Daoy (cell line): ENCODE data around the gene ATP6V1A. TPM values are rescaled to one million over a fixed set of nuclear protein-coding genes. Genes with fewer than 3 reads are reported as not detected.

Source experiments
- DNase-seq: peaks from one replicate; pipeline ENCODE4 v3.0.0-alpha.2; 2015; ENCODE audit warnings: low read depth
- total RNA-seq: library from RNA; depleted of rRNA; stranded (reverse); fragments of >200 nt; shearing (Covaris generic); gene quantifications from 2 replicates; pipeline ENCODE4 v1.2.3, GENCODE V29; 2014; rRNA removed

Gene ATP6V1A
- 45.7 and 47.3 TPM in 2 replicates for total RNA-seq

DNA sequence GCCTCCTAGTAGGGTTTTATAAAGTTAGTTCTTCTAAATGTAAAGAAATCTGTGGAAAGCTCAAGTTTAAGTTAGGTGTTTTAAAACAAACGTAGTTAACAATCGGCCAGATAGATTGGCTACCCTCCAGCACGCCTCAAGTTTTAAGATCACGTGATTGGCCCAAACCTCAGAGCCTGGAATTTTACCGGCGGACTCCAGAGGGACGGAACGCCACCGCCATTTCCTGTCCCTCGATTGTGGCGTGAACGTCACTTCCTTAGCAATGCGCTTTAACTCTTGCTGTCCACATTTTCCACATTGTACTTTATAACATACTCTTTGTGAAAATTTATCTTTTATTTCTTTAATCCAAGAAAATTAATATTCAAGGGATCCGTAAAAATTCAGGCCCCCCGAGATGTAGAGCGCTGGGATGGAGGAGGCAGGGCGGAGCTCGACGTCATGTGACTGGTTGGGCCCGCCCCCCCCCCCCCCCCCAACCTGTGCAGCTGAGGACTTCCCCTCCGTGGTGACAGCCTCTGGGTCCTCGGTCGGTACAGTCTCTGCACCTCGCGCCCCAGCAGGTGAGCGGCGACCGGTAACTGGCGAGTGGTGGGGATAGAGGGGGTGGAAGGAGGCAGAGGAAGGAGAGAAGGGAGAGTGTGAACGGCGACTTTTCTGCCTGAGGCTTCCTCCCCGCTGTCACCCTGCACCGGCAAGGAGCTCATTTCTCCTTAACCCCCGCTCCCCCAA, at the start of gene ATP6V1A:
Gene ATP6V1A, plus strand, starts transcription at position 488 of the 735 bp plus-strand sequence. CDS start 31,719 bp downstream, outside the sequence.
- DNase-seq: peak; percentile 95

DNA sequence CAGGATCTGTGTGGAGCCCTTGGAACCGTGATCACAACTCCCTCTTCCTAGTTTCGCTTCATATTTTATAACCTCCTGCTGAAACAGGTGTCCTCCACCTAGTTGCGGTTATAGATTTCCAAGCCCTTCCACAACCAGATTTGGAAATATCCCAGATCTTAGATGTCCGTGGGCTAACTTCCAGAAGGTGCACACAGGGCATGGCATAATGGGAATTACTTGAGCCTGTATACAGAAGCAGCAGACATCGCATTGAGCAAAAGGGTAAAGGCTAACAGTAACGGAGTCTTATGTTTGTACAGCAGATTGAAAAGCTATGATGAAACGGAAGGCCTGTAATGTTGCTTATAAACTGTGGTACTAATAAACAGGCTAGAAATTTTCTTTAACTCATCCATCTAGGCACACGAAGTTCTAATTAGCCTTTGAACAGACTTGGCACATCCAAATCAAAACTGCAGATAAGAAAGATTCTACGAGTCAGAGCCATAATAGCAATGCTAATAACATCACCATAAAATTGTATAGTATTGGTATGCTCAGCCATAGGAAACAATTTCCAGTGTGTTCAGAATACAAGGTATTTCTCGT, 49.2 kb upstream of the ATP6V1A start:
- DNase-seq: no peak

DNA sequence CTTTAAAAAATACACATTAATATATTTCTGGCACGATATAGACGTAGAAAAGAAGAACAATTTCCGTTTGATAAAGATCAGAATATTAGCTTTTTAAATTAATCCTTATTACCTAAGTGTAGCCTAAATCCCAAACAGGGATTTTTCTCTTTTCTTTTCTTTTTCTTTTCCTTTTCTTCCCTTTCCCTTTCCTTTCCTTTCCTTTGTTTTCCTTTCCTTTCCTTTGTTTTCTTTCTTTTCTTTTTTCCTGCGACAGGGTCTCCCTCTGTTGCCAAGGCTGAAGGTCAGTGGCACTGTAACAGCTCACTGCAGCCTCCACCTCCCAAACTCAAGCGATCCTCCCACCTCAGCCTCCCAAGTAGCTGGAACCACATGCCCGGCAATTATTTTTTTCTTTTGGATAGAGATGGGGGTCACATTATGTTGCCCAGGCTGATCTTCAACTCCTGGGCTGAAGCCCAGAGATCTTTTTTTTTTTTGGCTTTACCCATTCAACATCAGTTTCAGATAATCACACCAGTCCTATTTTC, 48.6 kb upstream of the ATP6V1A start:
- no peak for DNase-seq

DNA sequence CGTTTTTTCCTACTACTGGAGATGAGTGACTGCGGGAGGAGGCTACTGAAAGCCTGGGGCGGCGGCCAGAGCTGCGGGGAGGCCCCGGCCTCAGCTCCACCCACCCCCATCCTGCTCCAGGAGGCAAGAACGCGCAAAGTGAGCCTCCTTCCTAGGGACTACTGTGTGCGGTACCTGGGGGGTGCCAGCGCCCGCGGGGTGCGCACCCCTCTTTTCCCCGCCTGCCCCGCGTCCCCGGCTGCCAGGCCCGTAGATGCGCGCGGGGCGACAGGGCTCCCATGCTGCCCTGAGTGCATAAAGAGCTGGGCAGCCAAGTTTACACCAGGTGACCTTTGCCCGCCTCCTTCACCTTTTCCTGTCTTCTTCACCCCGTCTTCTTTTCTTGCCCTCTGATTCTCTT, 47.9 kb upstream of the ATP6V1A start:
- no peak for DNase-seq

DNA sequence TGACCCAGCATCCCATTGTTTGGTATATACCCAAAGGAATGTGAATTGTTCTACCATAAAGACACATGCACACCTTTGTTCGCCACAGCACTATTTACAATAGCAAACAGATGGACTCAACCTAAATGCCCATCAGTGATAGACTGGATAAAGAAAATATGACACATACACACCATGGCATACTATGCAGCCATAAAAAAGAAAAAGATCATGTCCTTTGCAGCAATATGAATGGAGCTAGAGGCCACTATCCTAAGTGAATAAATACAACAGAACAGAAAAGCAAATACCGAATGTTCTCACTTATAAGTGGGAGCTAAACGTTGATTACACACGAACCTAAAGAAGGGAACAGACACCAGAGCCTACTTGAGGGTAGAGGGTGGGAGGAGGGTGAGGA, 39.0 kb upstream of the ATP6V1A start:
- DNase-seq: no peak

DNA sequence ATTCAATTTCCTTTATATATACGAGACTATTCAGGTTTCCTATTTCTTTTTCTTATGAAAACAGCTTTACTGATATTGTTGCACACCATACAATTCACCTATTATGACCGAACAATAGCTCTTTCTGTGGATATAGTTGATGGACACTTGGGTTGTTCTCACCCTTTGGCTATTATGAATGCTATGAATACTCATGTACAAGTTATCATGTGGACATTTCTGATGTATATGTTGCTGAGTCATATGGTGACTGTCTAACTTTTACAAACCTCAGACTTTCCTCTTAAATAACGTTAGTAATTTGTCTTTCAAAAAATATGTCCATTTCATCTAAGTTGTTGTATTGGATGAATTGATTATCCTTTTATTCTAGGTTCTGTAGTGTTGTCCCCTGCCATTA, 34.7 kb upstream of the ATP6V1A start:
- no peak for DNase-seq

DNA sequence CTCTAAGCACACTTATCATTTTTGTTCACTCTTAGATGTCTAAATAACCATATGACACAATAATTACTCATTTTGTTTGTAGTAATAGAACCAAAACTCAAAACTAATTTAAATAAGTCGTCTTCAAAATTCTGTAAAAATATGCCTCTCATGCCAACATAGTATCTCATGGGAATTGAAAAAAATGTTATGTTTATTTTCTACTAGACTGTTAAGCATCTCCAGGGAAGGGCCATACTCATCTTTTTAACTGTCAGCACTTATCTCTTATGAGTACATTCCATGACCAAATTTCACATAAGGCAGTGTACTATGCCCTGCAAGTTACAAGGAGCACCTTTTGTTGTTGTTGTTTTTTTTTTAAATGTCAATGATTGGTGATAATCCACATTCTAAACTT, 32.1 kb upstream of the ATP6V1A start:
- DNase-seq: no peak

DNA sequence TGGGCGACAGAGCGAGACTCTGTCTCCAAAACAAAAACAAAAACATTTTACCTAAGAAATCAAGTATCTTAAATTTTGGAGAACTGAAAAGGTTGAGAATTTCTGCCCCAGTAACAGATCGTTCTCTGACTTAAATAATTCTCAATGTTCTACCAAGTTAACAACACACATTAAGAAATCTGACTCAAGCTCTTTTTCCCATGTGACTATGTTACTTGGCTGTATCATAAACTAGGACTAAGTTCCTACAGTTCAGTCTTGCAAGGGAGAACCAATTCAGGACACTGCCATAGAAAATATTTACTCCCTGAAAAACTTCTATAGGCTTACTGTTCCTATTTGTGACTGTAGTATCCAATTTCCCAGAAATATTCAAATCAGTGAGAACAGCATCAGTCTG, 29.5 kb upstream of the ATP6V1A start:
- no peak for DNase-seq

DNA sequence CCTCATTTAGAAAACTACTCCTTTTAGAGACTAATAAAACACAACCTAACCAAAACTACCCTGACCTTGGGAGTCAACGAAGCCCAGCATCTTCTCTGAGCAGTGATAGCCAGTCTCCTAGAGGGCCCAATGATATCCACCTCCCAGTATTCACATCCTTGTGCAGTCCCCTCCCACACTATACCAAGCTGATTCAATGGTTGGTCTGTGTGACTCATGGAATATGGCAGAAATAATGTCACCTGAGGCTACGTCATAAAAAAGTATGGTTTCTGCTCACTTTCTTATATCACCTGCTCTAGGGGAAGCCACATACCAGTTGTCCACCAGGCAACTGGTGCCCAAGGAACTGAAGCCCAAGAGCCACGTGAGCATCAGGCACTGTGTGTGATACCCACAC, 29.0 kb upstream of the ATP6V1A start:
- no peak for DNase-seq

DNA sequence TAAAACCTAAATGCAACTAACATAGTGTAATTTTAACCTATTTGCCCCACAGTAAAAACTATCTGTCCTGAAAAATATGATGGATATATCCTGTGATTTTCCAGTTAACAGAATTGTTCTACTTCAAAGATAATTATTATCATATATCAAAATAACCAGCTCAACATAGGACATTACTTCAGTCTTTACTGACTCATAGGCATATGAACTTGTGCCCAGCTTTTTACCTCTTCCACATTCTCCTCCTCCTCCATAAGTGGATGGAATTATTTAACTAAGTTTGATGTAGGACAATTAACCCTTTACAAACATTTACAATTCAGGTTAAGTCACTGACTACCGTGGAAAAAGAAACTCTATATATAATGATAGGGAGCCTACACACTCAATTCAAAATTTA, 27.5 kb upstream of the ATP6V1A start:
- no peak for DNase-seq

DNA sequence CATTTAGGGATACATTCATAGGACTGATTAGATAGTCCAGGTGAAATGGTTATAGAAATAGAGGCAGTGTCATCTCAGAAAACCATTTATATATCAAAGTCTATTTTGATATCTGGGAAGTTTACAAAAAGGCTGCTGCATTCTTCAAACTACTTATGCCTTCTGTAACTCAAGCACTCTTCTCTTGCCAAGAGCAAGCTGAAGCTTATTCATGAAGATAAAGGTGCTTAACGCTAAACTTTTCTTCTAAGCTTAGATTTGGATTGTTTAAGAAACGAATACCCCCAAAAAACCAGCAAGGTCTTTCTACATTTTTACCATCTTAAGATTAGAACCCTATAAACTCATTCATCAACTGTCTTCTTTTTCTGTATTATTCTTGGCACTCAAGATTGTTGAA, 27.1 kb upstream of the ATP6V1A start:
- DNase-seq: no peak

DNA sequence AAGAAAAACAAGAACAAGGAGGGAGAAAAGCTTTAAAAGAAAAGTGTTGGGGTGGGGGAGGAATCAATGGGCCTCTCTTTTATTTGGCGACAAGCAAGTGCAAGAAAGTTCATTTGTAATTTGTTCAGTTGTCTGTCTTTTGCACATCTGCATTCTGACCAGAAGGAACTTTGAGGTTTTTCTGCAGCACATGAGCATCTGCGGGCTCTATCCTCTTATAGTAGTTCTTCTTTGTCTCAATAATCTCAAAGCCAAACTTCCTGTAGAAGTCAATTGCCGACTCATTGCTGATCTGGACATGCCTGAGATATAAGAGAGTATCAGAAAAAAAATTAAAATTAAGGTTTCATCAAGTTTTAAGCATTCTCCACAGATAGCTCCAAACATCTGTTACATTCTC, 25.2 kb upstream of the ATP6V1A start:
- DNase-seq: no peak

DNA sequence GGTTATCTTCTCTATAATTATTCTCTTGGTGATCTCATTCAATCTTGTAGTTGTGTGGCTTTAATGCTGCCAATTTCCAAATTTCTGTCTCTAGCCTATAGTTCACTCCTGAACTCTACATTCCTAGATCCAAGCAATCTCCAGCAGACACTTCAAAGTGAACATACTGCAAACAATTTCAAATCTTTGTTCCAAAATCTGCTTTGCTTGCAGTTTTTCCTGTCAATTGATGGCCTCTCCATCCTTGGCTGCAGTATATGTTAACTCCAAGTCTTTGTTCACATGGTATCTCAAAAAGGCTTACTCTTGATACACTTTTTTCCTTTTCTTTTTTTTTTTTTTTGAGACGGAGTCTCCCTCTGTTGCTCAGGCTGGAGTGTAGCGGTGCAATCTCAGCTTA, 18.2 kb upstream of the ATP6V1A start:
- no peak for DNase-seq

DNA sequence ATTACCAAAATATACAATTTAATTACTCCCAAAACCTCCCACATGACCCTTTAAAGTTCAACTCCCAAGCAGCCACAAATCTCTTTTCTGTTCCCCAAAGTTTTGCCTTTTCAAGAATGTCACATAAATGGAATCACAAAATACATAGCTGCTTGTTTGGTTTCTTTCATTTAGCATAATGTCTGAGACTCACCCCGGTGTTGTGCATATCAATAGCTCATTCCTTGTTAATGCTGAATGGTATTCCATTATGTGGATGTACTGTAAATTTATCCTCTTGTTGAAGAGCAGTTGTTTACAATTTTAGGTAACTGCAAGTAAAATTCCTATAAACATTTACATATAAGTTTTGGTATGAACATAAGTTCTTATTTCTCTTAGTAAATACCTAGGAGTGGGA, 16.3 kb upstream of the ATP6V1A start:
- DNase-seq: no peak

DNA sequence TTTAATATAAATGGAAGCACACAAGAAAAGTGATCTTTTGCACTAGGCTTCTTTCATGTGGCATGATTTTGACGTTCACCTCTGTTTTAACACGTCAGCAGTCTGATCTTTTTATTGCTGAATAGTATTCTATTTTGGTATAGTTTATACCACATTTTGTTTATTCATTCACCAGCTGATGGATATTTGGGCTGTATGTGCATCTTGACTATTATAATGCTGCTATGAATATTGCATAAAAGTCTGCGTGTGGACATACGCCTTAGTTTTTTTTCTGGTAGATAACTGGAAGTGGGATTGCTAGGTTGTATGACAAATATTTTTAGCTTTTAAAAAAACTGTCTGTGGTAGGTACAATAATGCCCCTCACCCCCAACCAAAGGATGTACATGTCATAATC, 15.1 kb upstream of the ATP6V1A start:
- no peak for DNase-seq

DNA sequence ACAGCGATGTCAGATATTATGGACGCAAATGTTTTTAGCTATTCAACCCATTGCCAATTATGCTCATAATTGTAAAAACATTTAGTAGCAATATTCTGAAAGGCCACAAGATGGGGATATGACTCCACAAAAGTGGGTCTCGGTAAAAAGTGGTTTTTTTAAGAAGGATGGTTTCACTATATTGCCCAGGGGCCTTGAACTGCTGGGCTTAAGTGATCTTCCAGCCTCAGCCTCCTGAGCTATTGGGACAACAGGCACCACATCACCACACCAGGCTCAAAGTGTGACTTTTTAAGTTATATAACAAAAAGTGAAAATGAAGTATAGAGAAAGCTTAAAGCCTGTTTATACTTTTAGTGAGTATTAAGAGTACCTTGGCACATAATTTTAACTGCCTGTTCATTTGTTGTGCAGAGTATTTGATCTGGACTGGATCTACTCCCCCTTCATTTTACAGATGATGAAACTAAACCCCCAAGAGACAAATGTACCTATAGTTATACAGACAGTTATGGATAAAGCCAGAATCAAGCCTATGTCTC, 10.2 kb upstream of the ATP6V1A start:
- DNase-seq: peak; percentile 37

DNA sequence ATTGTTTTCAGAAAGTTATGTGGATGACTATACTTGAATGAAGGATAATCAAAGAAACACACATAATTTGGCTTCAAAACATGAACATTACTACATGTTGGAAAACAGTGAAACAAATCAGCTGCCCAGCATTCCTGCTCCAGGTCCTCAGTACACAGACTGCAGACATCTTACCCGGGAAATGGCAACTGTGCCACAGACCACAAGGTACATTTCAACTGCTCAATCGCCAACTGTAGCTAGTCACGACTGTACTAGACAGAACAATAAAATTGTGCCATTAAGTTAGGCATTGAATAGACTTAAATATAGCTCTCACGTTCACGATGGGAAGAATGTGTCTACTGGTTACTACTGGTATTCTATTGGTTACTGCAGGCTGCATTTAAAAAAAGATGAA, 5.7 kb upstream of the ATP6V1A start:
- no peak for DNase-seq

DNA sequence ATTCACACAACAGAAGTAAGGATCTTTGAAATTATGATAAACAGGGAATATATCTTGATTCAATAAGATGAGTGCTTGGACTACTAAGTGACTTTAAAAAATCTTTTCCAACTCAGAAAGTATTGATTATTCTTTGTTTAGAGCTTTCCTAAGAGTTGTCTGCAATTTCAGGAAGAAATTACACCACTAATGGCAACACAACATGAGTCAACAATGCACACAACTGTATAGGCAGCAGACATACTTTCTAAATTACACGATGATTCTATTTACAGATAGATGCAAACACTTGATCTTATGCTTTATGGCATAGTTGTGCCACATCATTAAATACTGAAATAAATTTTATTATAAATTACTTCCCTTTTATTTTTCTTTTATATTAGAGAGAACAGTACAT, 5.2 kb upstream of the ATP6V1A start:
- DNase-seq: no peak

DNA sequence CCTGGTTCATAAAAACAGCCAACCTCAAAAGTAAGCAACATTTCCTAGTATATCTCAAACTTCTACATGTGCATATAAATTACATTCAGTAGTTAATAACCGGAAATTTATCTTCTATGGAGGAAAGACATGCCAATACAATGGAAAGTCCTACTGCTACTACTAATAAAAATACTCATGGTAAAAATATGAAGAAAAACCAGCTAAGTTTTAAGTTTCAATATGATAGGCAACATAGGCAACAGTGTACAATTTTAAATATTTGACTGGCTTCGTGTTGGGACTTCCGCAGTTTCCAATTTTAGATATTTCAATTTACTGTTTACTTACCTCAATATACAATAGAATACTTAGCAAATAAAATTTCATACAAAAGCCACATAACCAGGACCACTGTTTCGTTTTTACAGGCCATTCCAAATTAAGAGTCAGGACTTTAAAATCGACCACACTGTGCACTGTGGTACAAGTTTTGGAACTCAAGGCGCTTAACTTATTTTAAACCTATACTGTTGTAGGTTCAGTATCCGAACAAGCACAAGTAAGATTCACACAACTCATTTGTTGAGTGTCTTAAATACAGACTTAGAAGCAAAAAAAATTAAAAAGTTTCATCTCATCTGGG, 3.7 kb upstream of the ATP6V1A start:
- DNase-seq: no peak

DNA sequence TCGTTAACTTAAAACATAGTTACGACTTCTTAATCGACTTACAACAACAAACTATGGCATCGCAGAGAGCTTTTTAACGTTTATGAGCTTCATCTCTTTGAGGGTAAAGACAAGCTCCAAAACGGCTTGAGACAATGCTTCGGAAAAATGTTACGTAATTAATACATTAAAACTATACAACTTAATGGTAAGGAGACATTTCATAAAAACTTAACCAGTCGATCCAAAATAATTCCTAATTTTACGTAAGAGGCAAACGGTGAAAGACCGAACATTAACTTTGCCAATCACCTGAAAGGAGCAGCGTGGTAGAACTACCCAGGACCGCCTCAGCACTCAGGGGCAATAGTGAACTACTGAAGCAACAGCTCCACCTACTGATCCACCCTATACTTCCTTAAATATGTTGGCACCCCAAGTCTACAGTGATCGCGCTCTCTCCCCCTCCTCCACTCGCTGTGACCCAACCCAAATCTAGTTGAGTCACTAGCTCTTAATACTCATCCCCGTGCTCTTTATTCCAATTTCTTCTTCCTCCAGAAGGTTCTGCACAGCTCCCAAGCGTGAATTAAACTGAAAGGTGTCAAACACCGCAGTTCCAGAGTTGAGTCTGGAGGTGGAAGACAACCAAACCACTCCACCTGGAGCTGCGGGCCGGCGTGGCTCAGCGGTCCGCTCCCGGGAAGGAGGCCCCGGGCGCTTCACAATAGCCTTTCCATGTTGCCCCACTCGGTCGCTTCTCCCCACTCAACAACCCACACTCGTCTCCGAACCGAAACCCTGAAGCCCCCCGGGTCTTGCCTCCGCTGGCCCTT, 1.7 kb upstream of the ATP6V1A start:
- DNase-seq: peak; percentile 88

DNA sequence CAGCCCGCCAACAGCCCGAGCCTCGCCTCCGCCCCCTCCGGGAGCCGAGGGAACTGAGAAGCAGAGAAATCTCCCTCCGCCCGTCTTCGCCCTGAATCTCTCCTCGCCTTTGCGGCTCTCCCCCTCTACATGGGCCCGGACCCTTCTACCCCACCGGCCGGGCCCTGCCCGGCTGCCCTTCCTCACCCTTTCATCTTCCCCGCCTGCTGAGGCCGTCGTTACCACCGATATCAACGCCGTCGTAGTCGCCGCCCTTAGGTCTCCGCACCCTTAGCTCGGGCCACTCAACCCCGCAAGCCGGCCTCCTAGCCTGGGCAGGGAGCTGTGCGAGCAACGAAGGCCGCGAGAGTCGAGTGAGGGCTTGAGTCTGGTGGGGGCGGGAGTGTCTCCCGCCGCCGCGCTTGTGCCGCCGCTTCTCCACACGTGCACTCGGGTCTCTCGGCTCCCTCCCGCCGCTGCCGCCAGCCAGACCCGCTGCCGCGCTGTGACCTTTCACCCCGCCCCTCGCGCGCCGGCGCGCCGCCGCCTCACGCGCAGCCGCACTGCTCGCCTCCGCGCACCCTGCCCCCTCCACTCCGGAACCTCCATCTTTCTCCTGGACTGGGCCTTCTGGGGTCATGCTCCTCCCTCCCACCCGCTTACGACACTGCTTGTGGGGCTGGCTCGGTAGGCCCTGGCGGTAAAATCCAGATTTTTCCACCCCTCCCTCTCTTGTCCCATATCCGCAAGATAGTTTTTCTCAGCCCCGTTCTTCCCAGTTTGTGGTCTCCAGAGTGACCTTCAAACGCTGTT, 883 bp upstream of the ATP6V1A start, which contains the start of gene NAA50:
Gene NAA50, minus strand, starts transcription at position 494 of the 792 bp plus-strand sequence. Its CDS starts 300 bp downstream, at position 194.
- peak; percentile 96 for DNase-seq
